H1 (cell line): ENCODE results near the gene PNCK. TPM values are rescaled to one million over a fixed set of nuclear protein-coding genes. Genes with fewer than 3 reads are reported as not detected.
"Not testable (repeated sequence)": the region's sequence is repeated elsewhere in the genome, so short reads cannot be mapped to it uniquely, and the experiment has no call there.

Experiments used
- CTCF ChIA-PET: fragments of 300-600 bp; sonication (Branson Sonifier 250); formaldehyde crosslinking; loops from one replicate; lab custom pipeline; 2021; ENCODE audit not compliant: partially characterized antibody; lab: Charles Lee
- POLR2A ChIA-PET: fragments of 300-600 bp; sonication (Branson Sonifier 250); formaldehyde crosslinking; loops from one replicate; lab custom pipeline; 2021; ENCODE audit warnings: inconsistent platforms; ENCODE audit not compliant: partially characterized antibody; lab: Charles Lee
- DNase-seq, 2 experiments: peaks; one replicate each; pipeline versions ENCODE4 v3.0.0 to v3.0.0-alpha.2; 2010 to 2022; ENCODE audit warnings: low spot score in 2 of 2, low read depth in 1 of 2, mixed read lengths in 1 of 2
- FAIRE-seq: peaks from 2 replicates; lab custom pipeline; 2011; peaks lifted over from hg19 to GRCh38; lab: Jason Lieb, UNC
- H2AFZ ChIP-seq: 2 replicates; pipeline ENCODE4 v1.8.1; 2012; ENCODE audit warnings: low read length, inconsistent platforms
- H2AK5ac ChIP-seq: 2 replicates; pipeline ENCODE4 v1.6.1; 2013; ENCODE audit warnings: low read depth, low read length
- H2BK120ac ChIP-seq: replicated peaks from 2 replicates; pipeline ENCODE3; 2013; ENCODE audit warnings: low read depth, low read length, inconsistent platforms
- H2BK12ac ChIP-seq: 2 replicates; pipeline ENCODE4 v1.6.1; 2013; ENCODE audit warnings: low read depth, low read length
- H2BK15ac ChIP-seq: 2 replicates; pipeline ENCODE4 v1.6.1; 2013; ENCODE audit warnings: low read length
- H2BK20ac ChIP-seq: 2 replicates; pipeline ENCODE4 v1.6.1; 2013; ENCODE audit warnings: low read length
- H2BK5ac ChIP-seq: 2 replicates; pipeline ENCODE4 v1.6.1; 2013; ENCODE audit warnings: low read depth, low read length
- H3K14ac ChIP-seq: 2 replicates; pipeline ENCODE4 v1.6.1; 2013; ENCODE audit warnings: inconsistent platforms; ENCODE audit not compliant: insufficient read length
- H3K18ac ChIP-seq: 2 replicates; pipeline ENCODE4 v1.6.1; 2013; ENCODE audit warnings: low read length; ENCODE audit errors: extremely low read depth
- H3K23ac ChIP-seq: 2 replicates; pipeline ENCODE4 v1.6.1; 2013; ENCODE audit warnings: inconsistent platforms; ENCODE audit not compliant: insufficient read length
- H3K23me2 ChIP-seq: 2 replicates; pipeline ENCODE4 v1.6.1; 2013; ENCODE audit warnings: low read depth, low read length
- H3K27ac ChIP-seq: 2 replicates; pipeline ENCODE4 v1.6.1; 2011; ENCODE audit warnings: low read depth, low read length, inconsistent platforms
- H3K27me3 ChIP-seq, 4 experiments: replicated peaks in 1 of 4; 1 replicate in 1 of 4; 2 replicates in 3 of 4; pipeline versions ENCODE4 v1.6.1 to v1.8.1; 2011 to 2013; ENCODE audit warnings: low read length in 3 of 4, mild to moderate bottlenecking in 3 of 4, inconsistent platforms in 2 of 4, mixed read lengths in 2 of 4, moderate library complexity in 1 of 4; ENCODE audit not compliant: control insufficient read depth in 3 of 4, insufficient read depth in 3 of 4; ENCODE audit errors: extremely low read depth in 1 of 4
- H3K36me3 ChIP-seq, 4 experiments: 2 replicates each; pipeline versions ENCODE4 v1.6.1 to v1.8.1; 2011 to 2013; ENCODE audit warnings: mild to moderate bottlenecking in 4 of 4, low read length in 3 of 4, moderate library complexity in 2 of 4, control low read depth in 1 of 4, inconsistent platforms in 1 of 4; ENCODE audit not compliant: insufficient read depth in 4 of 4, control insufficient read depth in 2 of 4
- H3K4ac ChIP-seq: replicated peaks from 2 replicates; pipeline ENCODE3; 2013; ENCODE audit warnings: low read length, low read depth, mixed read lengths, inconsistent platforms; ENCODE audit not compliant: insufficient read length
- H3K4me1 ChIP-seq, 4 experiments: replicated peaks in 1 of 4; 1 replicate in 1 of 4; 2 replicates in 3 of 4; pipeline versions ENCODE4 v1.6.1 to v1.8.1; 2011 to 2013; ENCODE audit warnings: low read length in 3 of 4, inconsistent platforms in 2 of 4, mixed read lengths in 1 of 4; ENCODE audit not compliant: insufficient read depth in 4 of 4, control insufficient read depth in 3 of 4
- H3K4me2 ChIP-seq, 2 experiments: 2 replicates each; pipeline versions ENCODE4 v1.6.1 to v1.8.1; 2011 to 2013; ENCODE audit warnings: low read depth in 2 of 2, low read length in 2 of 2, control low read depth in 1 of 2, inconsistent platforms in 1 of 2, mild to moderate bottlenecking in 1 of 2; ENCODE audit not compliant: insufficient read depth in 1 of 2
- H3K4me3 ChIP-seq, 4 experiments: fragments of 200-600, 300-600 bp in 1 of 4; sonication (generic), shearing (Covaris generic), sonication (Bioruptor Twin) in 1 of 4; 2 replicates each; pipeline versions ENCODE4 v1.5.1 to v1.8.1; 2011 to 2016; ENCODE audit warnings: low read length in 4 of 4, low read depth in 3 of 4, control low read depth in 2 of 4, inconsistent platforms in 2 of 4, mild to moderate bottlenecking in 2 of 4, mixed read lengths in 1 of 4, moderate library complexity in 1 of 4; ENCODE audit not compliant: insufficient read depth in 2 of 4; ENCODE audit errors: extremely low read depth in 1 of 4
- H3K56ac ChIP-seq: replicated peaks from 2 replicates; pipeline ENCODE3; 2013; ENCODE audit warnings: low read depth, mild to moderate bottlenecking, mixed read lengths, low read length, inconsistent platforms; ENCODE audit not compliant: insufficient read length
- H3K79me1 ChIP-seq: 2 replicates; pipeline ENCODE4 v1.6.1; 2013; ENCODE audit warnings: low read depth, low read length, control low read depth
- H3K79me2 ChIP-seq, 2 experiments: 2 replicates each; pipeline versions ENCODE4 v1.6.1 to v1.8.1; 2012 to 2013; ENCODE audit warnings: low read length in 2 of 2, mild to moderate bottlenecking in 2 of 2, inconsistent platforms in 1 of 2; ENCODE audit not compliant: insufficient read depth in 2 of 2, control insufficient read depth in 1 of 2
- H3K9ac ChIP-seq, 4 experiments: replicated peaks in 1 of 4; 1 replicate in 1 of 4; 2 replicates in 3 of 4; pipeline versions ENCODE4 v1.6.1 to v1.8.1; 2011 to 2013; ENCODE audit warnings: low read depth in 3 of 4, low read length in 3 of 4, control low read depth in 2 of 4, mild to moderate bottlenecking in 2 of 4, moderate library complexity in 2 of 4, inconsistent platforms in 1 of 4; ENCODE audit errors: extremely low read depth in 1 of 4
- H3K9me3 ChIP-seq, 2 experiments: 2 replicates each; pipeline versions ENCODE4 v1.6.1 to v1.8.1; 2012 to 2013; ENCODE audit warnings: mild to moderate bottlenecking in 2 of 2, moderate library complexity in 2 of 2, control low read depth in 1 of 2, inconsistent platforms in 1 of 2, low read depth in 1 of 2, low read length in 1 of 2, mixed read lengths in 1 of 2; ENCODE audit not compliant: insufficient read depth in 2 of 2
- H4K20me1 ChIP-seq, 2 experiments: replicated peaks in 1 of 2; 2 replicates each; pipeline versions ENCODE3 to v1.8.1; 2011 to 2013; ENCODE audit warnings: inconsistent platforms in 2 of 2, low read length in 2 of 2, mild to moderate bottlenecking in 1 of 2; ENCODE audit not compliant: insufficient read depth in 2 of 2, control insufficient read depth in 1 of 2
- H4K5ac ChIP-seq: 2 replicates; pipeline ENCODE4 v1.6.1; 2013; ENCODE audit warnings: low read length, low read depth, mixed read lengths, inconsistent platforms; ENCODE audit not compliant: insufficient read length
- H4K8ac ChIP-seq: 2 replicates; pipeline ENCODE4 v1.8.0; 2013; ENCODE audit warnings: mild to moderate bottlenecking, moderate library complexity, low read length, inconsistent platforms; ENCODE audit not compliant: insufficient read depth; ENCODE audit errors: extremely low read depth
- H4K91ac ChIP-seq: replicated peaks from 2 replicates; pipeline ENCODE3; 2013; ENCODE audit warnings: low read length, mixed read lengths, inconsistent platforms; ENCODE audit not compliant: insufficient read length
- WGBS, 2 experiments: shearing (Covaris generic) in 1 of 2; methylation state at CpG; one replicate each; pipeline versions ENCODE4 v1.1.6 to v1.1.7; 2013 to 2015; ENCODE audit warnings: low lambda C conversion rate in 2 of 2, mixed read lengths in 2 of 2, inconsistent platforms in 1 of 2, low coverage in 1 of 2, missing lambda C conversion rate in 1 of 2; ENCODE audit not compliant: insufficient replicate concordance in 2 of 2, insufficient coverage in 1 of 2, insufficient read length in 1 of 2; ENCODE audit errors: extremely low coverage in 1 of 2, missing lambda C conversion rate in 1 of 2; 5-methylcytosine and 5-hydroxymethylcytosine counted together
- polyA plus RNA-seq, 7 experiments: library from polyadenylated mRNA; depleted of rRNA in 3 of 7; stranded (reverse) in 5 of 7; unstranded in 2 of 7; fragments of >200 nt in 5 of 7; fragments of 200-250 nt in 2 of 7; gene quantifications; 1 replicate in 5 of 7; 2 replicates in 1 of 7; 4 replicates in 1 of 7; pipeline versions ENCODE4 v1.2.1 to v1.2.3, GENCODE V29; 2011 to 2013; ENCODE audit warnings: missing spikeins in 2 of 7, mixed read lengths in 2 of 7
- total RNA-seq: library from RNA; stranded (reverse); fragmentation: NEBNext Ultra II Directional; extraction: Animal tissue kit (Norgen Biotek cat#: 25700); gene quantifications from 2 replicates; pipeline ENCODE4 v1.2.1, GENCODE V29; 2021

PNCK gene
- total and polyA plus RNA-seq, 2 of the 8 experiments (the other 6 are each of a cell fraction or from before 2014, with no cell fraction given): 6.2 to 6.3 TPM

- H2BK15ac ChIP-seq, FAIRE-seq, H3K4me2 ChIP-seq, H2BK20ac ChIP-seq, DNase-seq, H4K8ac ChIP-seq, H3K18ac ChIP-seq, H4K91ac ChIP-seq, H3K56ac ChIP-seq, H3K27me3 ChIP-seq, H3K79me1 ChIP-seq, H4K20me1 ChIP-seq, H3K4ac ChIP-seq, H3K4me3 ChIP-seq, H2AFZ ChIP-seq, H3K23ac ChIP-seq, H3K27ac ChIP-seq, CTCF ChIA-PET, H2BK5ac ChIP-seq, H3K23me2 ChIP-seq, H3K9ac ChIP-seq, H3K14ac ChIP-seq, H2AK5ac ChIP-seq, H4K5ac ChIP-seq, H3K9me3 ChIP-seq, H2BK120ac ChIP-seq, H2BK12ac ChIP-seq: not testable (repeated sequence)
- H3K36me3 ChIP-seq: peaks cover 0 to 44% (median 12%) of the 10 kb centered on the region in 4 experiments; a peak in 5 of 8 replicates
- peaks cover 0 to 11% of the 10 kb centered on the region in 2 experiments; a peak in 3 of 4 replicates for H3K79me2 ChIP-seq
- WGBS, 2 experiments: no CpG with 5 or more reads among the region's 16 CpGs
- POLR2A ChIA-PET: interaction anchor here (1.3 to 1.9 kb wide), 2 partner anchors 8 to 10 kb away, joined by 4 to 5 read pairs; no protein-coding TSS in a partner anchor
- peaks cover 0 to 12% (median 2%) of the 10 kb centered on the region in 4 experiments; a peak in 4 of 7 replicates for H3K4me1 ChIP-seq
Measured at GRCh38 chrX:153694256-153694655, 20.6 kb upstream of the PNCK start.
